HepG2 (cell line): ENCODE data around the gene OPRL1. TPM values are rescaled to one million over a fixed set of nuclear protein-coding genes. Genes with fewer than 3 reads are reported as not detected.

Experiments used
- CCDC6 ChIP-seq: sonication (generic); formaldehyde crosslinking; IDR thresholded peaks from 2 replicates; pipeline ENCODE4 v1.8.1; 2022; ENCODE audit warnings: mild to moderate bottlenecking, missing genetic modification reagents, moderate library complexity
- DNMT1 ChIP-seq: sonication (generic); formaldehyde crosslinking; IDR thresholded peaks from 2 replicates; pipeline ENCODE4 v1.5.1; 2020; ENCODE audit warnings: mild to moderate bottlenecking, missing genetic modification reagents
- GATAD2A ChIP-seq: IDR thresholded peaks from 2 replicates; pipeline ENCODE4 v1.6.1; 2016
- KAT7 ChIP-seq: IDR thresholded peaks from 2 replicates; pipeline ENCODE4 v1.6.1; 2018; ENCODE audit warnings: borderline replicate concordance, missing compliant biosample characterization
- MTA1 ChIP-seq: sonication (generic); formaldehyde crosslinking; IDR thresholded peaks from 2 replicates; pipeline ENCODE4 v1.4.0; 2020; ENCODE audit warnings: missing genetic modification reagents, mild to moderate bottlenecking, borderline replicate concordance
- MYNN ChIP-seq: sonication (generic); formaldehyde crosslinking; IDR thresholded peaks from 2 replicates; pipeline ENCODE4 v1.4.0; 2020; ENCODE audit warnings: mild to moderate bottlenecking, low read depth, missing genetic modification reagents
- NBN ChIP-seq: fragments of 450-650 bp; conservative IDR thresholded peaks from 2 replicates; pipeline ENCODE4 v1.6.1; 2017
- NFE2L2 ChIP-seq: fragments of 150-350 bp; IDR thresholded peaks from 2 replicates; pipeline ENCODE4 v1.6.1; 2014; ENCODE audit warnings: low read length
- NR2C2 ChIP-seq: sonication (generic); formaldehyde crosslinking; IDR thresholded peaks from 2 replicates; pipeline ENCODE4 v1.4.0; 2020; ENCODE audit warnings: missing genetic modification reagents, mild to moderate bottlenecking, moderate library complexity, borderline replicate concordance
- SAP130 ChIP-seq: IDR thresholded peaks from 2 replicates; pipeline ENCODE4 v1.6.1; 2016; ENCODE audit warnings: low read depth
- SMAD3 ChIP-seq: sonication (generic); formaldehyde crosslinking; IDR thresholded peaks from 2 replicates; pipeline ENCODE4 v1.4.0; 2020; ENCODE audit warnings: missing genetic modification reagents
- TEAD2 ChIP-seq: sonication (generic); formaldehyde crosslinking; IDR thresholded peaks from 2 replicates; pipeline ENCODE4 v1.9.0; 2021; ENCODE audit warnings: missing genetic modification reagents
- ZC3H13 ChIP-seq: sonication (generic); formaldehyde crosslinking; IDR thresholded peaks from 2 replicates; pipeline ENCODE4 v1.8.1; 2023; ENCODE audit warnings: mild to moderate bottlenecking, missing genetic modification reagents, moderate library complexity
- ZKSCAN1 ChIP-seq: fragments of 150-350 bp; IDR thresholded peaks from 2 replicates; pipeline ENCODE4 v1.6.1; 2014; ENCODE audit warnings: low read length
- ZMYM3 ChIP-seq: sonication (generic); formaldehyde crosslinking; IDR thresholded peaks from 2 replicates; pipeline ENCODE4 v1.5.1; 2020; ENCODE audit warnings: mild to moderate bottlenecking, missing genetic modification reagents
- ZNF234 ChIP-seq: sonication (generic); formaldehyde crosslinking; conservative IDR thresholded peaks from 2 replicates; pipeline ENCODE4 v1.5.1; 2020; ENCODE audit warnings: mild to moderate bottlenecking, missing genetic modification reagents
- ZNF256 ChIP-seq: sonication (generic); formaldehyde crosslinking; conservative IDR thresholded peaks from 2 replicates; pipeline ENCODE4 v1.4.0; 2020; ENCODE audit warnings: missing genetic modification reagents
- ZNF331 ChIP-seq: sonication (generic); formaldehyde crosslinking; IDR thresholded peaks from 2 replicates; pipeline ENCODE4 v1.4.0; 2020; ENCODE audit warnings: missing genetic modification reagents
- ZNF556 ChIP-seq: sonication (generic); formaldehyde crosslinking; IDR thresholded peaks from 2 replicates; pipeline ENCODE4 v1.4.0; 2020; ENCODE audit warnings: mild to moderate bottlenecking, missing genetic modification reagents, borderline replicate concordance
- ZNF557 ChIP-seq: sonication (generic); formaldehyde crosslinking; IDR thresholded peaks from 2 replicates; pipeline ENCODE4 v1.4.0; 2020; ENCODE audit warnings: missing genetic modification reagents
- ZNF652 ChIP-seq: IDR thresholded peaks from 2 replicates; pipeline ENCODE4 v1.6.1; 2016; ENCODE audit warnings: low read depth, borderline replicate concordance
- polyA plus RNA-seq, 8 experiments: library from polyadenylated mRNA; depleted of rRNA in 3 of 8; stranded (reverse) in 7 of 8; unstranded in 1 of 8; fragments of >200 nt; fragmentation: Illumina TruSeq in 4 of 8; extraction: Trizol in 4 of 8; gene quantifications; 2 replicates each; pipeline versions ENCODE4 v1.2.1 to v1.2.3, GENCODE V29; 2011 to 2016; ENCODE audit warnings: low read depth in 4 of 8, missing spikeins in 1 of 8, mixed read lengths in 1 of 8; ENCODE audit not compliant: insufficient read depth in 1 of 8
- total RNA-seq, 5 experiments: library from RNA; depleted of rRNA; stranded (reverse); fragments of >200 nt; fragmentation: Illumina TruSeq; extraction: Trizol; gene quantifications; 2 replicates each; pipeline ENCODE4 v1.2.3, GENCODE V29; 2016; ENCODE audit warnings: low read depth in 1 of 5
- TF ChIP-seq, protein P1 (sequence below): sonication (generic); formaldehyde crosslinking; IDR thresholded peaks from 2 replicates; pipeline ENCODE4 v1.4.0; 2020; ENCODE audit warnings: mild to moderate bottlenecking, missing genetic modification reagents
- TF ChIP-seq, protein P2 (sequence below): sonication (generic); formaldehyde crosslinking; IDR thresholded peaks from 2 replicates; pipeline ENCODE4 v1.8.1; 2022; ENCODE audit warnings: low read depth, mild to moderate bottlenecking, missing genetic modification reagents
- TF ChIP-seq, protein P3 (sequence below): sonication (generic); formaldehyde crosslinking; IDR thresholded peaks from 2 replicates; pipeline ENCODE4 v1.8.1; 2023; ENCODE audit warnings: missing genetic modification reagents, mild to moderate bottlenecking, borderline replicate concordance
- TF ChIP-seq, protein P4 (sequence below): sonication (generic); formaldehyde crosslinking; IDR thresholded peaks from 2 replicates; pipeline ENCODE4 v1.4.0; 2020; ENCODE audit warnings: missing genetic modification reagents, mild to moderate bottlenecking, borderline replicate concordance

OPRL1 gene
- total and polyA plus RNA-seq, 2 of the 13 experiments (the other 11 are each of a cell fraction or from before 2014, with no cell fraction given), result 0.35 to 0.71 TPM

DNA sequence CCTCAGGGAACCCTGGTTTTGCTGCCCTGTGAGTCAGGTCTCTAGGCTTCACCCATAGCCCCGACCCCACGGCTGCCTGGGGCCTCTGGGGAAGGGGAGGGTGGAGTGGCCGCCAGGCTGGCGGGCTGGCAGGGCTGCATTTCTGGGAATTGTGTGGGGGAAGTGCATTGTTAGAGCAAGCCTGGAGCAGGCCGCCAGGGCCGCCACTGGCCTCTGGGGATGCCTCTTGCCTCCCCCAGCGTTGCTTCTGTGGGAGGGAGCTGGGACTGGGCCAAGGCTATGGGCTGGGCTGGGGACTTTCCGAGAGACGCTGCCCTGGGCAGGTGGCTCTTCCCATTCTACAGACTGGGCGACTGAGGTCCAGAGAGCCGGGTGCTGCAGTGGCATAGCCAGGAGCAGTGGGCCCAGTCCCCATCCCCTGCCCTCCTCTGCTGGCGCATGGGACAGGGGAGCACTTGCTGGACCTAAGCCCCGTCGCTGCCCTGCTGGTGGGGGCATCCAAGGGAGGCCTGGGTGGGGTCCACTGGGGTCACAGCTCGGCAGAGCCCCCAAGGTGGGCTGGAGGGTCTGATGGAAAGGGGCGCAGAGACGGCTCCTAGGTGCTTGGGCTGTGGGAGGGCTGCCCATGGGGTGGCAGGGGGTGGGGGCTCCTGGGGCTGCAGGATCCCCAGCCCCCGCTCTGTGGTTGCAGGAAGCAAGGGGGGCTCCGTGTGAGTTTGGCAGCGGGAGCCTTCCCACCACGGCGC, 23.8 kb upstream of the OPRL1 start (continued):
- TF ChIP-seq MTA1 (CRISPR knock-in tag) (peak; percentile 59; the same call in 1 of the 2 replicates), NFE2L2 (no peak), ZKSCAN1 (peak; percentile 13; the same call in 1 of the 2 replicates), SAP130 (CRISPR knock-in tag) (peak; percentile 72), TEAD2 (no peak), SMAD3 (peak; percentile 61; the same call in 1 of the 2 replicates), DNMT1 (CRISPR knock-in tag) (no peak), ZNF557 (CRISPR knock-in tag) (peak; percentile 82; the same call in 1 of the 2 replicates), ZNF331 (CRISPR knock-in tag) (peak; percentile 82), MYNN (no peak), NBN (no peak), ZNF234 (CRISPR knock-in tag) (no peak), ZNF652 (CRISPR knock-in tag) (no peak; the same call in 1 of the 2 replicates), NR2C2 (CRISPR knock-in tag) (no peak; the same call in 1 of the 2 replicates), ZMYM3 (CRISPR knock-in tag) (peak; percentile 100), GATAD2A (CRISPR knock-in tag) (peak; percentile 68), ZNF556 (CRISPR knock-in tag) (no peak), ZC3H13 (CRISPR knock-in tag) (0 out of 2 replicates have a peak, but pooled peaks have one; percentile 47), CCDC6 (CRISPR knock-in tag) (0 out of 2 replicates have a peak, but pooled peaks have one; percentile 42), KAT7 (CRISPR knock-in tag) (0 out of 2 replicates have a peak, but pooled peaks have one; percentile 8), ZNF256 (CRISPR knock-in tag) (peak; percentile 46; the same call in 1 of the 2 replicates)
- TF ChIP-seq, protein P1, sequence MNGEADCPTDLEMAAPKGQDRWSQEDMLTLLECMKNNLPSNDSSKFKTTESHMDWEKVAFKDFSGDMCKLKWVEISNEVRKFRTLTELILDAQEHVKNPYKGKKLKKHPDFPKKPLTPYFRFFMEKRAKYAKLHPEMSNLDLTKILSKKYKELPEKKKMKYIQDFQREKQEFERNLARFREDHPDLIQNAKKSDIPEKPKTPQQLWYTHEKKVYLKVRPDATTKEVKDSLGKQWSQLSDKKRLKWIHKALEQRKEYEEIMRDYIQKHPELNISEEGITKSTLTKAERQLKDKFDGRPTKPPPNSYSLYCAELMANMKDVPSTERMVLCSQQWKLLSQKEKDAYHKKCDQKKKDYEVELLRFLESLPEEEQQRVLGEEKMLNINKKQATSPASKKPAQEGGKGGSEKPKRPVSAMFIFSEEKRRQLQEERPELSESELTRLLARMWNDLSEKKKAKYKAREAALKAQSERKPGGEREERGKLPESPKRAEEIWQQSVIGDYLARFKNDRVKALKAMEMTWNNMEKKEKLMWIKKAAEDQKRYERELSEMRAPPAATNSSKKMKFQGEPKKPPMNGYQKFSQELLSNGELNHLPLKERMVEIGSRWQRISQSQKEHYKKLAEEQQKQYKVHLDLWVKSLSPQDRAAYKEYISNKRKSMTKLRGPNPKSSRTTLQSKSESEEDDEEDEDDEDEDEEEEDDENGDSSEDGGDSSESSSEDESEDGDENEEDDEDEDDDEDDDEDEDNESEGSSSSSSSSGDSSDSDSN (CRISPR knock-in tag), result peak; percentile 43
- TF ChIP-seq, protein P2, sequence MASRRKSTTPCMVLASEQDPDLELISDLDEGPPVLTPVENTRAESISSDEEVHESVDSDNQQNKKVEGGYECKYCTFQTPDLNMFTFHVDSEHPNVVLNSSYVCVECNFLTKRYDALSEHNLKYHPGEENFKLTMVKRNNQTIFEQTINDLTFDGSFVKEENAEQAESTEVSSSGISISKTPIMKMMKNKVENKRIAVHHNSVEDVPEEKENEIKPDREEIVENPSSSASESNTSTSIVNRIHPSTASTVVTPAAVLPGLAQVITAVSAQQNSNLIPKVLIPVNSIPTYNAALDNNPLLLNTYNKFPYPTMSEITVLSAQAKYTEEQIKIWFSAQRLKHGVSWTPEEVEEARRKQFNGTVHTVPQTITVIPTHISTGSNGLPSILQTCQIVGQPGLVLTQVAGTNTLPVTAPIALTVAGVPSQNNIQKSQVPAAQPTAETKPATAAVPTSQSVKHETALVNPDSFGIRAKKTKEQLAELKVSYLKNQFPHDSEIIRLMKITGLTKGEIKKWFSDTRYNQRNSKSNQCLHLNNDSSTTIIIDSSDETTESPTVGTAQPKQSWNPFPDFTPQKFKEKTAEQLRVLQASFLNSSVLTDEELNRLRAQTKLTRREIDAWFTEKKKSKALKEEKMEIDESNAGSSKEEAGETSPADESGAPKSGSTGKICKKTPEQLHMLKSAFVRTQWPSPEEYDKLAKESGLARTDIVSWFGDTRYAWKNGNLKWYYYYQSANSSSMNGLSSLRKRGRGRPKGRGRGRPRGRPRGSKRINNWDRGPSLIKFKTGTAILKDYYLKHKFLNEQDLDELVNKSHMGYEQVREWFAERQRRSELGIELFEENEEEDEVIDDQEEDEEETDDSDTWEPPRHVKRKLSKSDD (CRISPR knock-in tag), result 0 out of 2 replicates have a peak, but pooled peaks have one; percentile 3
- TF ChIP-seq, protein P3, sequence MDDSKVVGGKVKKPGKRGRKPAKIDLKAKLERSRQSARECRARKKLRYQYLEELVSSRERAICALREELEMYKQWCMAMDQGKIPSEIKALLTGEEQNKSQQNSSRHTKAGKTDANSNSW (CRISPR knock-in tag), result peak; percentile 56; the same call in 1 of the 2 replicates
- TF ChIP-seq, protein P4, sequence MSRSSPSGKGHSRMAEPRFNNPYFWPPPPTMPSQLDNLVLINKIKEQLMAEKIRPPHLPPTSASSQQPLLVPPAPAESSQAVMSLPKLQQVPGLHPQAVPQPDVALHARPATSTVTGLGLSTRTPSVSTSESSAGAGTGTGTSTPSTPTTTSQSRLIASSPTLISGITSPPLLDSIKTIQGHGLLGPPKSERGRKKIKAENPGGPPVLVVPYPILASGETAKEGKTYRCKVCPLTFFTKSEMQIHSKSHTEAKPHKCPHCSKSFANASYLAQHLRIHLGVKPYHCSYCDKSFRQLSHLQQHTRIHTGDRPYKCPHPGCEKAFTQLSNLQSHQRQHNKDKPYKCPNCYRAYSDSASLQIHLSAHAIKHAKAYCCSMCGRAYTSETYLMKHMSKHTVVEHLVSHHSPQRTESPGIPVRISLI (CRISPR knock-in tag), result no peak
